Mucosa of descending colon (tissue), 3 donors: ENCODE data around the gene SFXN3. TPM values are rescaled to one million over a fixed set of nuclear protein-coding genes. Genes with fewer than 3 reads are reported as not detected.

Experiments
- ATAC-seq: fragments of 200-7000 bp; cut with Tn5 transposase; one replicate; pipeline ENCODE4 v1.9.1; 2020; ENCODE audit warnings: mild to moderate bottlenecking, moderate library complexity
- DNase-seq, 3 donors: peaks; one replicate each; pipeline ENCODE4 v3.0.0-alpha.2; 2020
- H3K36me3 ChIP-seq: fragments of 200-600 bp; one replicate; pipeline ENCODE4 v1.8.0; 2021; ENCODE audit warnings: low read depth, mild to moderate bottlenecking
- H3K4me1 ChIP-seq: fragments of 200-600 bp; one replicate; pipeline ENCODE4 v1.8.0; 2021; ENCODE audit warnings: low read depth, mild to moderate bottlenecking
- H3K4me3 ChIP-seq: fragments of 200-600 bp; one replicate; pipeline ENCODE4 v1.8.0; 2021; ENCODE audit warnings: mild to moderate bottlenecking
- H3K9me3 ChIP-seq: fragments of 200-600 bp; one replicate; pipeline ENCODE4 v1.8.0; 2021; ENCODE audit warnings: mild to moderate bottlenecking
- CTCF ChIP-seq: fragments of 200-600 bp; IDR thresholded peaks from one replicate; pipeline ENCODE4 v1.8.0; 2022; ENCODE audit warnings: antibody characterized with exemption, mild to moderate bottlenecking
- intact Hi-C, 2 donors: fragments of 100-400 bp; cut with DNase I in 1 of 2; cut with micrococcal nuclease in 1 of 2; formaldehyde crosslinking; loops; one replicate each; pipeline versions ENCODE4 v1.11.0 to v1.11.1; 2022; cut with DNase I, micrococcal nuclease
- total RNA-seq, 3 donors: library from RNA; stranded (reverse); fragmentation: NEBNext Ultra II Directional in 2 of 3; extraction: Animal tissue kit (Norgen Biotek cat#: 25700) in 2 of 3; gene quantifications; one replicate each; pipeline versions ENCODE4 v1.2.1 to v1.2.4, GENCODE V29; 2021 to 2023
- donor health status: DM: no; HTN: no; CAD: no; lungs with moderate emphysema.
- donor health status: DM: no; HTN: no; CAD: no.
- donor health status: DM: no; HTN: yes; CAD: no.

Gene SFXN3
- total RNA-seq, 3 donors from 2014 or later: 8.7 to 28.7 (median 28.0) TPM

DNA sequence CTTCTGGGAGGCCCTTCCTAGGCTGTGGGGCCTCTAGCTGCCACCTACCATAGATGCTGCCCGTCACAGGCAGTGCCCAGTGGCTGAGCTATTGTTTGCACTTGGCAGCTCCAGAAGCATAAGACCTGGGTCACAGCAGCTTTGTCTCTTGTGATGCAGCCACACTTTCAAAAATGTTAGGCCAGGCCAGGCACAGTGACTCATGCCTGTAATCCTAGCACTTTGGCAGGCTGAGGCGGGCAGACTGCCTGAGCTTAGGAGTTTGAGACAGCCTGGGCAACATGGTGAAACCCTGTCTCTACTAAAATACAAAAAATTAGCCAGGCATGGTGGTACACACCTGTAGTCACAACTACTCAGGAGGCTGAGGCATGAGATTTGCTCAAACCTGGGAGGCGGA is 21.3 kb downstream of the SFXN3 start:
- no peak for ATAC-seq
- intact Hi-C loops: no loop called here
- no peaks in the 10 kb centered on the region for H3K36me3 ChIP-seq

DNA sequence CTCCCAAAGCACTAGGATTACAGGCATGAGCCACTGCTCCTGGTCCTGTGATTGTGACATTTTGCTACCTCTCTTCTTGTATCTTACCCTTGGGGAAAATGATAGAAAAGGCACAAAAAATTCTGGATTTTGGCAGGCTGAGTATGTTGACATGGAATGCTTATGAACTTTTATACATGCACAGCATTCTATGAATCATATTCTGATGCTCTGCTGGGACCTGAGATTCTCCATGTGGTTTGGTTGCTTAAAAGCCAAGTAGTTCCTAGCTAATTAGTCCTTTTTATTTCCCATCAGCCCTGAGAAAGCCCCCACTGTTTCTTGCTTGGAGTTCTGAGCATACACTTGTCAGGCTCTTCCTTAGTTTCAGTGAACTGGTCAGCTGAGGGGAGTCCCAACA is 22.5 kb downstream of the SFXN3 start:
- DNase-seq (no peak), ATAC-seq (no peak)
- H3K9me3 ChIP-seq: no peaks in the 10 kb centered on the region
- intact Hi-C loops: no loop called here
- H3K36me3 ChIP-seq: no peaks in the 10 kb centered on the region
- peaks cover 7% of the 10 kb centered on the region for H3K4me1 ChIP-seq
- H3K4me3 ChIP-seq: no peak overlapping the region
- TF ChIP-seq CTCF: no peak

More for the DNA sequence above, 21.3 kb downstream of the SFXN3 start:
- TF ChIP-seq CTCF: no peak
- H3K9me3 ChIP-seq: no peaks in the 10 kb centered on the region
- DNase-seq: no peak
- H3K4me3 ChIP-seq: no peak overlapping the region
- H3K4me1 ChIP-seq: peaks cover 7% of the 10 kb centered on the region

DNA sequence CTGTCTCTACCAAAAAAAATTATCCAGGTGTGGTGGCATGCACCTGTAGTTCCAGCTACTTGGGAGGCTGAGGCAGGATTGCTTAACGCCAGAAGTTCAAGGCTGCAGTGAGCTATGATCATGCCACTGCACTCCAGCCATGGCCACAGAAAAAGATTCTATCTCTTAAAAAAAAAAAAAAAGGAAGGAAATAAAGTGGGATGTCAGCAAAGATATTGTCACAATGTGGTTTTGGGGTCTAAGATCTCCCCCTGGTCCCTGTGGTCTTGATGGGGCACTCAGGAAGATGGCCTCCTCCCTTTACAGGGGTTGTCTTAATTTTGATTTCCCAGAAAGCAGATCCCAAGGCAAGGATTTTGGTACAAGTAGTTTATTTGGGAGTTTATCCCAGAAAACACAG is 23.3 kb downstream of the SFXN3 start:
- H3K36me3 ChIP-seq: no peaks in the 10 kb centered on the region
- ATAC-seq (no peak), DNase-seq (no peak)
- no peak overlapping the region for H3K4me3 ChIP-seq
- H3K4me1 ChIP-seq: peaks cover 7% of the 10 kb centered on the region
- intact Hi-C loops: no loop called here
- no peak for TF ChIP-seq CTCF
- no peaks in the 10 kb centered on the region for H3K9me3 ChIP-seq

- Histone ChIP-seq H3K4me3 (no peak overlapping the region), H3K9me3 (no peaks in the 10 kb centered on the region), H3K36me3 (no peaks in the 10 kb centered on the region), H3K4me1 (peaks cover 7% of the 10 kb centered on the region)
- ATAC-seq (no peak), DNase-seq (no peak)
- intact Hi-C loops: no loop called here
- no peak for TF ChIP-seq CTCF
Measured at GRCh38 chr10:101054876-101055275, 23.8 kb downstream of the SFXN3 start.

- DNase-seq: no peak
- intact Hi-C loops: no loop called here
Measured at GRCh38 chr10:101055411-101055810, 24.4 kb downstream of the SFXN3 start.

More at GRCh38 chr10:101055411-101055810, 24.4 kb downstream of the SFXN3 start:
- no peak for TF ChIP-seq CTCF
- Histone ChIP-seq H3K9me3 (no peaks in the 10 kb centered on the region), H3K4me3 (no peak overlapping the region), H3K4me1 (peaks cover 6% of the 10 kb centered on the region), H3K36me3 (no peaks in the 10 kb centered on the region)
- no peak for ATAC-seq
